Measurements from ENCODE around the gene ABCB8. TPM values are rescaled to one million over a fixed set of nuclear protein-coding genes. Genes with fewer than 3 reads are reported as not detected.

The ABCB8 gene
- total and polyA plus RNA-seq, 2 of the 8 experiments (the other 6 are each of a cell fraction or from before 2014, with no cell fraction given): 17.7 to 27.0 TPM

GRCh38 chr7:151087245-151088018, 59.2 kb downstream of the ABCB8 start (continued):
- no peak for TF ChIP-seq ASH2L (IDR thresholded peaks at IDR 0.05; ENCODE audit: low read length)
- peak; percentile 22 for TF ChIP-seq KDM4A (IDR thresholded peaks at IDR 0.05; ENCODE audit: low read depth, low read length, severe bottlenecking)
